ENCODE measurements around the gene ITGB4.

The ITGB4 gene

GRCh38 chr17:75733471-75733870 lies 12.2 kb downstream of the ITGB4 start:
- DNase-seq = no peak

- DNase-seq = no peak
Measured at GRCh38 chr17:75734674-75735294, 13.5 kb downstream of the ITGB4 start.

- DNase-seq = no peak
Measured at GRCh38 chr17:75736173-75736835, 15.0 kb downstream of the ITGB4 start.

GRCh38 chr17:75737133-75737962 lies 16.1 kb downstream of the ITGB4 start:
- DNase-seq = no peak

- no peak for DNase-seq
Measured at GRCh38 chr17:75738218-75738802, 17.1 kb downstream of the ITGB4 start.

- no peak for DNase-seq
Measured at GRCh38 chr17:75739174-75739573, 17.9 kb downstream of the ITGB4 start.

- DNase-seq = no peak
Measured at GRCh38 chr17:75739801-75740200, 18.5 kb downstream of the ITGB4 start.

GRCh38 chr17:75740215-75740614 lies 19.0 kb downstream of the ITGB4 start:
- DNase-seq = no peak

- no peak for DNase-seq
Measured at GRCh38 chr17:75740631-75741077, 19.4 kb downstream of the ITGB4 start.

GRCh38 chr17:75742337-75742736 lies 21.1 kb downstream of the ITGB4 start:
- DNase-seq = no peak

GRCh38 chr17:75743625-75744206 lies 22.5 kb downstream of the ITGB4 start:
- DNase-seq = no peak

GRCh38 chr17:75748706-75749105 lies 27.4 kb downstream of the ITGB4 start:
- DNase-seq = no peak

GRCh38 chr17:75749545-75750389 lies 28.5 kb downstream of the ITGB4 start:
- peak; percentile 99 for DNase-seq

- DNase-seq = no peak
Measured at GRCh38 chr17:75750661-75751423, 29.6 kb downstream of the ITGB4 start.

GRCh38 chr17:75751676-75752404 lies 30.6 kb downstream of the ITGB4 start:
- DNase-seq = no peak

GRCh38 chr17:75752405-75752709 lies 31.1 kb downstream of the ITGB4 start:
- DNase-seq = no peak

GRCh38 chr17:75752802-75753513 lies 31.7 kb downstream of the ITGB4 start:
- no peak for DNase-seq

- peak; percentile 87 for DNase-seq
Measured at GRCh38 chr17:75753514-75754377, 32.5 kb downstream of the ITGB4 start.

All from activated CD8-positive, alpha-beta memory T cell treated with anti-CD3 and anti-CD28 coated beads, Interleukin-2, amount 50 U/mL, for 48 hours (primary cell).